Thyroid gland (tissue), 4 donors: ENCODE measurements around the gene CAVIN1. TPM values are rescaled to one million over a fixed set of nuclear protein-coding genes. Genes with fewer than 3 reads are reported as not detected.
"Not testable (repeated sequence)": the region's sequence is repeated elsewhere in the genome, so short reads cannot be mapped to it uniquely, and the experiment has no call there.

ENCODE experiments used
- DNase-seq, 2 donors: peaks; one replicate each; pipeline ENCODE4 v3.0.0-alpha.2; 2019
- H3K27ac ChIP-seq, 3 donors: fragments of 200-600 bp; sonication (generic); 1 replicate in 2 of 3; 2 replicates in 1 of 3; pipeline ENCODE4 v1.5.1; 2016 to 2019; ENCODE audit warnings: mild to moderate bottlenecking in 1 of 3, moderate library complexity in 1 of 3
- H3K27me3 ChIP-seq: fragments of 200-600 bp; sonication (generic); one replicate; pipeline ENCODE4 v1.5.1; 2019
- H3K36me3 ChIP-seq, 2 donors: fragments of 200-600 bp; sonication (generic); one replicate each; pipeline ENCODE4 v1.5.1; 2016 to 2019
- H3K4me1 ChIP-seq, 2 donors: fragments of 200-600 bp; sonication (generic); one replicate each; pipeline ENCODE4 v1.5.1; 2017 to 2019
- H3K4me3 ChIP-seq, 3 donors: fragments of 200-600 bp; sonication (generic); replicated peaks in 1 of 3; 1 replicate in 2 of 3; 2 replicates in 1 of 3; pipeline ENCODE4 v1.5.1; 2016; ENCODE audit warnings: mild to moderate bottlenecking in 1 of 3
- H3K9me3 ChIP-seq: fragments of 200-600 bp; sonication (generic); one replicate; pipeline ENCODE4 v1.5.1; 2017
- CTCF ChIP-seq, 6 experiments: fragments of 200-600 bp in 3 of 6; fragments of 450-650 bp in 3 of 6; sonication (generic) in 3 of 6; IDR thresholded peaks; one replicate each; pipeline ENCODE4 v1.5.1; 2016 to 2019; ENCODE audit warnings: antibody characterized with exemption in 6 of 6, mild to moderate bottlenecking in 2 of 6, inconsistent platforms in 1 of 6, moderate library complexity in 1 of 6
- POLR2A ChIP-seq, 2 donors: fragments of 450-650 bp; IDR thresholded peaks; one replicate each; pipeline ENCODE4 v1.6.1; 2017; ENCODE audit warnings: antibody characterized with exemption in 2 of 2, mild to moderate bottlenecking in 2 of 2, moderate library complexity in 1 of 2
- WGBS, 2 donors: methylation state at CpG; one replicate each; pipeline ENCODE4 v1.1.5; 2017; 5-methylcytosine and 5-hydroxymethylcytosine counted together
- intact Hi-C: fragments of 100-400 bp; cut with DNase I; formaldehyde crosslinking; loops from one replicate; pipeline ENCODE4 v1.15.1; 2023
- total RNA-seq, 4 donors: library from RNA; depleted of rRNA; stranded (reverse); fragments of >200 nt; gene quantifications; one replicate each; pipeline ENCODE4 v1.2.3, GENCODE V29; 2016

The CAVIN1 gene
- total RNA-seq, 4 donors from 2014 or later: 173 to 199 (median 187) TPM

- WGBS, 2 donors: 17 to 18% methylated on average over 11 of the region's 11 CpGs
These were observed 36.3 kb upstream of the CAVIN1 start for GRCh38 chr17:42459256-42459800.

GRCh38 chr17:42458497-42459255, 35.6 kb upstream of the CAVIN1 start, which contains the start of gene ATP6V0A1:
Gene ATP6V0A1, plus strand, starts transcription at chr17:42458878. Its CDS starts 2,017 bp downstream, at chr17:42460895.
- no peaks in the 10 kb centered on the region for H3K27me3 ChIP-seq
- peaks cover 0 to 5% of the 10 kb centered on the region in 2 donors for H3K36me3 ChIP-seq
- peak within 1 kb of the TSS; percentile 48 to 76 (median 59) for H3K4me3 ChIP-seq
- intact Hi-C loops: no loop called here
- no peaks in the 10 kb centered on the region for H3K9me3 ChIP-seq
- TF ChIP-seq CTCF (IDR thresholded peaks at IDR 0.05): no peak
- peak in 1 of 2 donors; percentile 79 for TF ChIP-seq POLR2A (IDR thresholded peaks at IDR 0.05)
- peaks cover 25 to 33% of the 10 kb centered on the region in 2 donors for H3K4me1 ChIP-seq
- DNase-seq: peak; percentile 95 to 96
- 0% methylated on average over 24 to 28 of the region's 45 CpGs for WGBS, 2 donors
- peak within 1 kb of the TSS; percentile 89 to 93 (median 92) for H3K27ac ChIP-seq

More at GRCh38 chr17:42459256-42459800, 36.3 kb upstream of the CAVIN1 start:
- Histone ChIP-seq H3K4me1 (peaks cover 25 to 33% of the 10 kb centered on the region in 2 donors), H3K4me3 (peak overlapping the region; percentile 48 to 76 (median 59)), H3K27me3 (no peaks in the 10 kb centered on the region), H3K27ac (peak overlapping the region; percentile 89 to 93 (median 92)), H3K9me3 (no peaks in the 10 kb centered on the region), H3K36me3 (peaks cover 0 to 8% of the 10 kb centered on the region in 2 donors)
- TF ChIP-seq CTCF (IDR thresholded peaks at IDR 0.05): peak in 2 of 6 experiments; percentile 8 to 29
- TF ChIP-seq POLR2A (IDR thresholded peaks at IDR 0.05): no peak
- intact Hi-C loops: no loop called here
- DNase-seq: peak; percentile 61 to 63

GRCh38 chr17:42457107-42457792, 34.2 kb upstream of the CAVIN1 start:
- Histone ChIP-seq H3K36me3 (peaks cover 0 to 5% of the 10 kb centered on the region in 2 donors), H3K9me3 (no peaks in the 10 kb centered on the region), H3K27ac (peak overlapping the region; percentile 71 to 93 (median 92)), H3K4me3 (no peak overlapping the region), H3K4me1 (peaks cover 25 to 33% of the 10 kb centered on the region in 2 donors), H3K27me3 (no peaks in the 10 kb centered on the region)
- DNase-seq: no peak
- intact Hi-C loops: no loop called here
- whole genome bisulfite sequencing, 2 donors: 33 to 36% methylated on average over 6 of the region's 6 CpGs
- no peak for TF ChIP-seq POLR2A (IDR thresholded peaks at IDR 0.05)
- no peak for TF ChIP-seq CTCF (IDR thresholded peaks at IDR 0.05)

- Histone ChIP-seq H3K27me3 (no peaks in the 10 kb centered on the region), H3K9me3 (no peaks in the 10 kb centered on the region), H3K36me3 (peaks cover 0 to 4% of the 10 kb centered on the region in 2 donors), H3K4me1 (peaks cover 25 to 33% of the 10 kb centered on the region in 2 donors), H3K4me3 (no peak overlapping the region), H3K27ac (peak overlapping the region; percentile 71 to 93 (median 92))
- intact Hi-C loops: no loop called here
- WGBS, 2 donors: 44% methylated on average over 5 of the region's 5 CpGs
- TF ChIP-seq POLR2A (IDR thresholded peaks at IDR 0.05) (no peak), CTCF (IDR thresholded peaks at IDR 0.05) (no peak)
- DNase-seq: peak; percentile 5 to 14
These were observed 33.4 kb upstream of the CAVIN1 start for GRCh38 chr17:42456223-42457106.

DNA sequence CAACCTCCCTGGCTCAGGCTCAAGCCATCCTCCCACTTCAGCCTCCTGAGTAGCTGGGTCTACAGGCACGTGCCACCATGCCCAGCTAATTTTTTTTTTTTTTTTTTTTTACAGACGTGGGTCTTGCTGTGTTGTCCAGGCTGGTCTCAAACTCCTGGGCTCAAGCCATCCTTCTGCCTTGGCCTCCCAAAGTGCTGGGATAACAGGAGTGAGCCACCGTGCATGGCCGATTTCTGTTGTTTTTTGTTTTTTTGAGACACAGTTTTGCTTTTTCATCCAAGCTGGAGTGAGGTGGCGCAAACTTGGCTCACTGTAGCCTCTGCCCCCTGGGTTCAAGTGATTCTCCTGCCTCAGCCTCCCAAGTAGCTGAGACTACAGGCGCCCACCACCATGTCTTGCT, 31.9 kb upstream of the CAVIN1 start:
- WGBS, 2 donors: 89 to 93% methylated on average over 6 of the region's 6 CpGs
- intact Hi-C loops, H3K9me3 ChIP-seq, H3K27me3 ChIP-seq, H3K4me3 ChIP-seq, DNase-seq, H3K27ac ChIP-seq, H3K36me3 ChIP-seq: not testable (repeated sequence)
- H3K4me1 ChIP-seq: peaks cover 17 to 24% of the 10 kb centered on the region in 2 donors
